Large intestine (tissue), 3 donors: ENCODE data around the gene MRPL41. TPM values are rescaled to one million over a fixed set of nuclear protein-coding genes. Genes with fewer than 3 reads are reported as not detected.
"Not testable (repeated sequence)": the region's sequence is repeated elsewhere in the genome, so short reads cannot be mapped to it uniquely, and the experiment has no call there.

Experiments
- DNase-seq, 2 donors: peaks; one replicate each; pipeline versions ENCODE4 v3.0.0 to v3.0.0-alpha.2; 2013
- H3K27ac ChIP-seq: one replicate; pipeline ENCODE4 v1.5.1; 2013; ENCODE audit warnings: low read length
- H3K27me3 ChIP-seq: 2 replicates; pipeline ENCODE4 v1.6.1; 2013; ENCODE audit warnings: low read length; ENCODE audit not compliant: control insufficient read depth, insufficient read depth
- H3K36me3 ChIP-seq: 2 replicates; pipeline ENCODE4 v1.6.1; 2013; ENCODE audit warnings: low read length; ENCODE audit not compliant: control insufficient read depth, insufficient read depth
- H3K4me1 ChIP-seq: one replicate; pipeline ENCODE4 v1.6.1; 2013; ENCODE audit warnings: low read length; ENCODE audit not compliant: control insufficient read depth, insufficient read depth
- H3K4me3 ChIP-seq: one replicate; pipeline ENCODE4 v1.5.1; 2013; ENCODE audit warnings: low read length
- H3K9me3 ChIP-seq: one replicate; pipeline ENCODE4 v1.6.1; 2013; ENCODE audit warnings: mild to moderate bottlenecking, low read depth, low read length, moderate library complexity; ENCODE audit not compliant: control insufficient read depth
- WGBS: methylation state at CpG from one replicate; pipeline ENCODE4 v1.1.5; 2013; ENCODE audit warnings: low lambda C conversion rate; ENCODE audit not compliant: insufficient coverage; 5-methylcytosine and 5-hydroxymethylcytosine counted together
- polyA plus RNA-seq: library from polyadenylated mRNA; unstranded; fragments of 120-200 nt; gene quantifications from one replicate; pipeline ENCODE4 v1.2.1, GENCODE V29; 2013

Gene MRPL41
- polyA plus RNA-seq, 1 donor, result 30.5 TPM

DNA sequence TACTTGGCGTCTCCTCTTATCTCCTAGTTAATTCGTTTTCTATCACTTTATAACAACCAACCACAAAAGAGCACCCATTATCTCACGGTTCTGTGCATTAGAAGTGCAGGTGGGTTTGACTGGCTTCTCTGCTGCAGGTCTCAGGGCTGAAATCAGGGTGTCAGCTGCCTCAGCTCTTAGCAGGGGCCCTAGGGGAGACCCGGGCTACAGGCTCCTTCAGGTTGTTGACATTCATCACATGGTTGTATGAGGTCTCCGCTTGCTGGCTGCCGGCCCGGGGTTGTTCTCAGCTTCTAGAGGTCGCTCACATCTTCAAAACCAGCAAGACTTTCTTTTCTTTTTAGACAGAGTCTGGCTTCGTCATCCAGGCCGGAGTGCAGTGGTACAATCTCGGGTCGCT is 41.5 kb downstream of the MRPL41 start:
- no peaks in the 10 kb centered on the region for H3K9me3 ChIP-seq
- WGBS, result 50% methylated on average over 1 of the region's 12 CpGs
- peaks cover 1% of the 10 kb centered on the region for H3K36me3 ChIP-seq
- H3K27me3 ChIP-seq, result no peaks in the 10 kb centered on the region
- no peak overlapping the region for H3K27ac ChIP-seq
- H3K4me1 ChIP-seq, result peaks cover 7% of the 10 kb centered on the region
- no peak overlapping the region for H3K4me3 ChIP-seq
- no peak for DNase-seq

DNA sequence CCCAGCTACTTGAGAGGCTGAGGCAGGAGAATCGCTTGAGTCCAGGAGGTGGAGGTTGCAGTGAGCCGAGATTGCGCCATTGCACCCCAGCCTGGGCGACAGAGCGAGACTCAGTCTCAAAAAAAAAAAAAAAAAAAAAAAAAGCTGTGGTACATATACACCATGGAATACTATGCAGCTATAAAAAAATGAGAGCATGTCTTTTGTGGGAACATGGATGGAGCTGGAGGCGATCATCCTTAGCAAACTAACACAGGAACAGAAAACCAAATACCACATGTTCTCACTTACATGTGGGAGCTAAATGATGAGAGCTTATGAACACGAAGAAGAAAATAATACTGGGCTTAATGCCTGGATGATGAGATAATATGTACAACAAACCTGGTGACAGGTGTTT is 44.9 kb downstream of the MRPL41 start:
- H3K36me3 ChIP-seq, H3K27me3 ChIP-seq: not testable (repeated sequence)

DNA sequence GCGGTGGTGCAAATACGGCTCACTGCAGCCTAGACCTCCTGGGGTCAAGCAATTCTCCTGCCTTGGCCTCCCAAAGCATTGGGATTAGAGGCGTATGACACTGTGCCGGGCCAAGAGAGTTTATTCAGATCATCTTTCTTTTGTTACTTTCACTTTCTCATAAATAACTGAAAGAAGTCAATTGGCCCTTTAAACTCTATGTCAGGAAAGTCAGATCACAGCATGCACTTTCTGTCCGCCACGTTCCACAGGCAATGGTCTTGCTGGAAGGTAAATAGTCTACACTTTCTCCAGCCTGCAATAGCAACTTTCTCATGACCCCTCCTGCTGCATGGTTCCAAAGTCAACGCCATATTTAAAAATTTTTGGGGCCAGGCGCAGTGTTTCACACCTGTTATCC is 47.3 kb downstream of the MRPL41 start:
- Histone ChIP-seq H3K9me3 (no peaks in the 10 kb centered on the region), H3K36me3 (no peaks in the 10 kb centered on the region), H3K27me3 (peaks cover 8% of the 10 kb centered on the region), H3K4me3 (no peak overlapping the region), H3K27ac (no peak overlapping the region), H3K4me1 (no peaks in the 10 kb centered on the region)
- no peak for DNase-seq
- WGBS, result no CpG with 5 or more reads among the region's 8 CpGs

More for the DNA sequence above, 44.9 kb downstream of the MRPL41 start:
- not testable (repeated sequence) for H3K4me1 ChIP-seq, H3K27ac ChIP-seq, DNase-seq, H3K4me3 ChIP-seq, H3K9me3 ChIP-seq
- WGBS, result no CpG with 5 or more reads among the region's 7 CpGs

Other genes with a start within 250 kb of the MRPL41 start
- gene NRARP, start 249.6 kb upstream of the MRPL41 start, polyA plus RNA-seq, result 32.4 TPM
- 36.5 TPM for gene EXD3, start 128.7 kb upstream of the MRPL41 start, polyA plus RNA-seq
- gene NOXA1, start 128.5 kb upstream of the MRPL41 start, polyA plus RNA-seq, result 11.8 TPM
- gene ENTPD8, start 110.5 kb upstream of the MRPL41 start, polyA plus RNA-seq, result 14.2 TPM
- gene NSMF, start 92.5 kb upstream of the MRPL41 start, polyA plus RNA-seq, result 33.4 TPM
- gene PNPLA7, start 1.5 kb upstream of the MRPL41 start, polyA plus RNA-seq, result 7.2 TPM
- gene DPH7, start 27.0 kb downstream of the MRPL41 start, polyA plus RNA-seq, result 42.2 TPM
- 20.1 TPM for gene ZMYND19, start 38.6 kb downstream of the MRPL41 start, polyA plus RNA-seq
- gene ARRDC1, start 53.8 kb downstream of the MRPL41 start, polyA plus RNA-seq, result 59.8 TPM
- gene EHMT1, start 67.1 kb downstream of the MRPL41 start, polyA plus RNA-seq, result 38.7 TPM